Measurements from ENCODE around the gene GLT1D1.

Gene GLT1D1

DNA sequence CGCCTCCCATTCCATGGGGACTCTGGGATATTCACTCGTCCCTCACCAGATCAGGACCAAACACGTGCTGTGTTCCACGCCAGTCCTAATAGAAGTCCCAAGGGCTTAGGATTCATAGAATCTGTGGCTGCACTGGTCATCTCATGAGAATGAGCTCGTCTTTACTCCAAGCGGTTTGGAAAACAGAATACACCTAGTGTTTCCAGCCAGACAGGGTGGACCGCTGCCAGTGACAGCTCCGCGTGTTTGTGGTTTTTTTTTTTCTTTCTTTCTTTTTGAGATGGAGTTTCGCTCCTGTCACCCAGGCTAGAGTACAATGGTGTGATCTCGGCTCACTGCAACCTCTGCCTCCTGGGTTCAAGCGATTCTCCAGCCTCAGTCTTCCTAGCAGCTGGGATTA is 75.1 kb downstream of the GLT1D1 start:
- no peak for TF ChIP-seq EZH2phosphoT487 (conservative IDR thresholded peaks at IDR 0.05; ENCODE audit: low read length)
- no peak for TF ChIP-seq CTCF (IDR thresholded peaks at IDR 0.05; ENCODE audit: insufficient read depth, low read length, poor library complexity, severe bottlenecking)

GRCh38 chr12:128929057-128929456 is 75.8 kb downstream of the GLT1D1 start:
- Histone ChIP-seq H3K4me2 (ENCODE audit: low read depth, low read length, poor library complexity, severe bottlenecking) (no peak overlapping the region), H3K36me3 (ENCODE audit: low read length) (no peaks in the 10 kb centered on the region), H3K9me2 (replicated peaks; ENCODE audit: insufficient read depth, low read length) (no peaks in the 10 kb centered on the region), H3K4me3 (ENCODE audit: insufficient read depth, low read length, poor library complexity, severe bottlenecking) (no peak overlapping the region), H3K27ac (ENCODE audit: low read depth, low read length) (no peak overlapping the region), H3K9ac (ENCODE audit: low read length) (no peak overlapping the region), H4K20me1 (ENCODE audit: low read depth, low read length) (no peaks in the 10 kb centered on the region), H3K9me3 (ENCODE audit: insufficient read depth, low read length) (no peaks in the 10 kb centered on the region), H3F3A (ENCODE audit: insufficient read depth) (no peaks in the 10 kb centered on the region), H3K27me3 (ENCODE audit: low read length) (no peaks in the 10 kb centered on the region), H2AFZ (ENCODE audit: low read depth, low read length, severe bottlenecking) (no peak overlapping the region), H3K79me2 (ENCODE audit: insufficient read depth, low read length) (no peaks in the 10 kb centered on the region)
- TF ChIP-seq CTCF (IDR thresholded peaks at IDR 0.05; ENCODE audit: insufficient read depth, low read length, poor library complexity, severe bottlenecking), result no peak
- no peak for TF ChIP-seq EZH2phosphoT487 (conservative IDR thresholded peaks at IDR 0.05; ENCODE audit: low read length)

More for the DNA sequence above, 75.1 kb downstream of the GLT1D1 start:
- Histone ChIP-seq H3K79me2 (ENCODE audit: insufficient read depth, low read length) (no peaks in the 10 kb centered on the region), H2AFZ (ENCODE audit: low read depth, low read length, severe bottlenecking) (no peak overlapping the region), H3K4me2 (ENCODE audit: low read depth, low read length, poor library complexity, severe bottlenecking) (no peak overlapping the region), H3K36me3 (ENCODE audit: low read length) (no peaks in the 10 kb centered on the region), H3K27ac (ENCODE audit: low read depth, low read length) (no peak overlapping the region), H4K20me1 (ENCODE audit: low read depth, low read length) (no peaks in the 10 kb centered on the region), H3K4me3 (ENCODE audit: insufficient read depth, low read length, poor library complexity, severe bottlenecking) (no peak overlapping the region), H3K9me2 (replicated peaks; ENCODE audit: insufficient read depth, low read length) (no peaks in the 10 kb centered on the region), H3F3A (ENCODE audit: insufficient read depth) (no peaks in the 10 kb centered on the region), H3K9ac (ENCODE audit: low read length) (no peak overlapping the region), H3K9me3 (ENCODE audit: insufficient read depth, low read length) (no peaks in the 10 kb centered on the region), H3K27me3 (ENCODE audit: low read length) (no peaks in the 10 kb centered on the region)

GRCh38 chr12:128930606-128931005 is 77.3 kb downstream of the GLT1D1 start:
- Histone ChIP-seq H3K27me3 (ENCODE audit: low read length) (no peaks in the 10 kb centered on the region), H3K36me3 (ENCODE audit: low read length) (no peaks in the 10 kb centered on the region), H3K9me2 (replicated peaks; ENCODE audit: insufficient read depth, low read length) (no peaks in the 10 kb centered on the region), H3F3A (ENCODE audit: insufficient read depth) (no peaks in the 10 kb centered on the region), H2AFZ (ENCODE audit: low read depth, low read length, severe bottlenecking) (no peak overlapping the region), H3K4me3 (ENCODE audit: insufficient read depth, low read length, poor library complexity, severe bottlenecking) (no peak overlapping the region), H4K20me1 (ENCODE audit: low read depth, low read length) (no peaks in the 10 kb centered on the region), H3K4me2 (ENCODE audit: low read depth, low read length, poor library complexity, severe bottlenecking) (no peak overlapping the region), H3K9ac (ENCODE audit: low read length) (no peak overlapping the region), H3K9me3 (ENCODE audit: insufficient read depth, low read length) (no peaks in the 10 kb centered on the region), H3K79me2 (ENCODE audit: insufficient read depth, low read length) (no peaks in the 10 kb centered on the region), H3K27ac (ENCODE audit: low read depth, low read length) (no peak overlapping the region)
- TF ChIP-seq EZH2phosphoT487 (conservative IDR thresholded peaks at IDR 0.05; ENCODE audit: low read length) (no peak), CTCF (IDR thresholded peaks at IDR 0.05; ENCODE audit: insufficient read depth, low read length, poor library complexity, severe bottlenecking) (no peak)
